DND-41 (cell line): ENCODE measurements around the gene EFCAB9.
"Not testable (repeated sequence)": the region's sequence is repeated elsewhere in the genome, so short reads cannot be mapped to it uniquely, and the experiment has no call there.

Source experiments
- ATAC-seq: fragments of 200-7000 bp; cut with Tn5 transposase; 3 replicates; pipeline ENCODE4 v1.9.1; 2021; ENCODE audit warnings: low read depth; ENCODE audit not compliant: insufficient read depth
- DNase-seq: peaks from one replicate; pipeline ENCODE4 v3.0.0-alpha.2; 2020
- H2AFZ ChIP-seq: 2 replicates; pipeline ENCODE4 v1.6.0; 2012; ENCODE audit warnings: low read depth, low read length
- H3K27ac ChIP-seq: 2 replicates; pipeline ENCODE4 v1.5.1; 2012; ENCODE audit warnings: low read length, inconsistent platforms
- H3K27me3 ChIP-seq: fragments of 200-600 bp; sonication (generic); 2 replicates; pipeline ENCODE4 v1.6.0; 2012; ENCODE audit warnings: low read length, mild to moderate bottlenecking, inconsistent platforms; ENCODE audit not compliant: insufficient read depth, poor library complexity
- H3K36me3 ChIP-seq: 2 replicates; pipeline ENCODE4 v1.5.1; 2012; ENCODE audit warnings: low read length, inconsistent platforms; ENCODE audit not compliant: insufficient read depth
- H3K4me1 ChIP-seq: 2 replicates; pipeline ENCODE4 v1.5.1; 2012; ENCODE audit warnings: mild to moderate bottlenecking, low read length; ENCODE audit not compliant: insufficient read depth
- H3K4me2 ChIP-seq: 2 replicates; pipeline ENCODE4 v1.6.0; 2012; ENCODE audit warnings: mild to moderate bottlenecking, moderate library complexity, low read length, inconsistent platforms; ENCODE audit not compliant: insufficient read depth
- H3K4me3 ChIP-seq, 2 experiments: fragments of 200-600 bp in 1 of 2; shearing (Covaris generic) in 1 of 2; 2 replicates each; pipeline ENCODE4 v1.5.1; 2012 to 2016; ENCODE audit warnings: inconsistent platforms in 2 of 2, low read length in 2 of 2, mild to moderate bottlenecking in 2 of 2, low read depth in 1 of 2, moderate library complexity in 1 of 2
- H3K79me2 ChIP-seq: 2 replicates; pipeline ENCODE4 v1.6.0; 2012; ENCODE audit warnings: low read length, inconsistent platforms; ENCODE audit not compliant: insufficient read depth
- H3K9ac ChIP-seq: 2 replicates; pipeline ENCODE4 v1.6.0; 2012; ENCODE audit warnings: low read depth, mild to moderate bottlenecking, inconsistent platforms, low read length, moderate library complexity
- H3K9me3 ChIP-seq: 2 replicates; pipeline ENCODE4 v1.5.1; 2012; ENCODE audit warnings: low read length, moderate library complexity, mild to moderate bottlenecking, inconsistent platforms; ENCODE audit not compliant: insufficient read depth, severe bottlenecking
- H4K20me1 ChIP-seq: 2 replicates; pipeline ENCODE4 v1.6.0; 2012; ENCODE audit warnings: low read length; ENCODE audit not compliant: insufficient read depth
- EZH2 ChIP-seq: IDR thresholded peaks from 3 replicates; pipeline ENCODE4 v1.6.1; 2012; ENCODE audit warnings: borderline replicate concordance, low read depth, mild to moderate bottlenecking, moderate library complexity, low read length, inconsistent platforms; ENCODE audit not compliant: severe bottlenecking
- TF ChIP-seq, protein P1 (sequence below): IDR thresholded peaks from 2 replicates; pipeline ENCODE4 v1.5.1; 2012; ENCODE audit warnings: borderline replicate concordance, low read length, moderate library complexity, mild to moderate bottlenecking; ENCODE audit not compliant: poor library complexity, severe bottlenecking; ENCODE audit errors: extremely low read depth

The EFCAB9 gene

GRCh38 chr5:172151661-172152210 lies 42.2 kb upstream of the EFCAB9 start:
- peaks cover under 1% of the 10 kb centered on the region; the same call in 1 of the 2 replicates for H3K79me2 ChIP-seq
- no peak overlapping the region for H3K4me3 ChIP-seq
- no peaks in the 10 kb centered on the region for H3K27me3 ChIP-seq
- ATAC-seq (no peak), DNase-seq (no peak)
- no peaks in the 10 kb centered on the region for H3K9me3 ChIP-seq
- TF ChIP-seq EZH2 = no peak
- TF ChIP-seq, protein P1, sequence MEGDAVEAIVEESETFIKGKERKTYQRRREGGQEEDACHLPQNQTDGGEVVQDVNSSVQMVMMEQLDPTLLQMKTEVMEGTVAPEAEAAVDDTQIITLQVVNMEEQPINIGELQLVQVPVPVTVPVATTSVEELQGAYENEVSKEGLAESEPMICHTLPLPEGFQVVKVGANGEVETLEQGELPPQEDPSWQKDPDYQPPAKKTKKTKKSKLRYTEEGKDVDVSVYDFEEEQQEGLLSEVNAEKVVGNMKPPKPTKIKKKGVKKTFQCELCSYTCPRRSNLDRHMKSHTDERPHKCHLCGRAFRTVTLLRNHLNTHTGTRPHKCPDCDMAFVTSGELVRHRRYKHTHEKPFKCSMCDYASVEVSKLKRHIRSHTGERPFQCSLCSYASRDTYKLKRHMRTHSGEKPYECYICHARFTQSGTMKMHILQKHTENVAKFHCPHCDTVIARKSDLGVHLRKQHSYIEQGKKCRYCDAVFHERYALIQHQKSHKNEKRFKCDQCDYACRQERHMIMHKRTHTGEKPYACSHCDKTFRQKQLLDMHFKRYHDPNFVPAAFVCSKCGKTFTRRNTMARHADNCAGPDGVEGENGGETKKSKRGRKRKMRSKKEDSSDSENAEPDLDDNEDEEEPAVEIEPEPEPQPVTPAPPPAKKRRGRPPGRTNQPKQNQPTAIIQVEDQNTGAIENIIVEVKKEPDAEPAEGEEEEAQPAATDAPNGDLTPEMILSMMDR = no peak
- H3K4me1 ChIP-seq = peaks cover 3% of the 10 kb centered on the region; the same call in 1 of the 2 replicates
- peaks cover 12% of the 10 kb centered on the region; the same call in 1 of the 2 replicates for H4K20me1 ChIP-seq
- no peak overlapping the region for H3K4me2 ChIP-seq
- no peak overlapping the region for H2AFZ ChIP-seq
- H3K27ac ChIP-seq = no peak overlapping the region
- H3K36me3 ChIP-seq = peaks cover 66% of the 10 kb centered on the region
- no peak overlapping the region for H3K9ac ChIP-seq

- Histone ChIP-seq H2AFZ (no peak overlapping the region), H3K79me2 (no peaks in the 10 kb centered on the region), H3K36me3 (peaks cover 53% of the 10 kb centered on the region), H3K9me3 (no peaks in the 10 kb centered on the region), H3K9ac (no peak overlapping the region), H3K4me1 (peaks cover 3% of the 10 kb centered on the region; the same call in 1 of the 2 replicates), H3K27me3 (no peaks in the 10 kb centered on the region), H3K4me3 (no peak overlapping the region), H3K27ac (no peak overlapping the region), H3K4me2 (no peak overlapping the region), H4K20me1 (peaks cover 7% of the 10 kb centered on the region; the same call in 1 of the 2 replicates)
- ATAC-seq (no peak), DNase-seq (no peak)
- TF ChIP-seq, protein P1 = no peak
- no peak for TF ChIP-seq EZH2
Observed at GRCh38 chr5:172153695-172154094, 40.3 kb upstream of the EFCAB9 start.

- not testable (repeated sequence) for H2AFZ ChIP-seq, H3K27ac ChIP-seq, H3K9me3 ChIP-seq, H3K4me2 ChIP-seq, H3K27me3 ChIP-seq, H3K4me3 ChIP-seq, H4K20me1 ChIP-seq, ATAC-seq, H3K79me2 ChIP-seq, DNase-seq, H3K4me1 ChIP-seq, H3K9ac ChIP-seq
- peaks cover 46% of the 10 kb centered on the region for H3K36me3 ChIP-seq
Observed at GRCh38 chr5:172155101-172155500, 38.9 kb upstream of the EFCAB9 start.

GRCh38 chr5:172156541-172156994 lies 37.4 kb upstream of the EFCAB9 start:
- TF ChIP-seq, protein P1 = no peak
- no peak for TF ChIP-seq EZH2
- no peaks in the 10 kb centered on the region for H3K9me3 ChIP-seq
- H3K4me2 ChIP-seq = no peak overlapping the region
- no peak overlapping the region for H3K27ac ChIP-seq
- DNase-seq (no peak), ATAC-seq (no peak)
- peaks cover 2% of the 10 kb centered on the region; the same call in 1 of the 2 replicates for H4K20me1 ChIP-seq
- no peaks in the 10 kb centered on the region for H3K27me3 ChIP-seq
- H3K36me3 ChIP-seq = peaks cover 39% of the 10 kb centered on the region
- H3K4me3 ChIP-seq = no peak overlapping the region
- H3K79me2 ChIP-seq = peaks cover 6% of the 10 kb centered on the region; the same call in 1 of the 2 replicates
- no peak overlapping the region for H2AFZ ChIP-seq
- no peaks in the 10 kb centered on the region for H3K4me1 ChIP-seq
- no peak overlapping the region for H3K9ac ChIP-seq
